ENCODE measurements around the gene HDAC4.

GRCh38 chr2:239050252-239050649 lies 350.6 kb downstream of the HDAC4 start:
- TF ChIP-seq CTCF (tag by site-specific recombination; IDR thresholded peaks at IDR 0.05) (no peak), ZNF211 (tag by site-specific recombination; IDR thresholded peaks at IDR 0.05; ENCODE audit: low read depth) (no peak)
